ENCODE data around the gene OSBP2.

OSBP2 gene

DNA sequence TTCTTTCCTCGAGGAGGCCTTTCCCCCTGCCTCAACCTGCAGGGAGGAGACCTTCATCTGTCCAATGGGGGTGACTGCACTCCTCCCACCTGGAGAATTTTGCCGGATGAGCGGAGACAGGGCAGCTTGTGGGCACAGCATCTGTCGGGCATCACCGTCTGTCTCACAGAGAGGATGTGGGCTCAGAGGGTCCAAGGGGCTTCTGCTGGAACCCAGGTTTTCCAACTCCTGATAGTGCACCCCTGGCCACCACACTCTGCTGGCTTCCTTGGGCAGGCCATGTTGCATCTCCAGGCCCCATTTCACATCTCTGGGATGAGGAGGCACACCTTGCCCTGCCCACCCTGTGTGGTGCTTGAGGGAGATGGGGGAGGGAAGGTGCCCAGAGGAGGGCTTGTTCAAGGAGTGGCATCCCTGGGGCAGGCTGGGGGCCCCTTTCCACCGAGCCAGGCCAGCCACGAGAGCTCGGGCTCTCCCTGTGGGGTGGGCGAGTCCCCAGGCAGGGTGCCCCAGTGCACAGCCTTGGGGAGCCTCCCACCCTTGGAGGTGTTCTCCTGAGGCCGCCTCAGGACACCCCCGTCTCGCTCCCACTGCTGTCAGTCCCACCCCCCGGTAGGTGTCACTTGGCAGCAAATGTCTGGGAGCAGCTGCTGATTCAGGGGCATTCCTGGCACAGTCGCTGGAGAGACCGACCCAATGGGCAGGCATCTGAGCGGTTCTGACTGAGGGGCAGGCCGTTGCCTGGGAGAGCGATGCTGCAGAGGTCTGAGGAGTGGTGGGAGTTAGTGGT lies 189.7 kb downstream of the OSBP2 start:
- DNase-seq, result no peak

DNA sequence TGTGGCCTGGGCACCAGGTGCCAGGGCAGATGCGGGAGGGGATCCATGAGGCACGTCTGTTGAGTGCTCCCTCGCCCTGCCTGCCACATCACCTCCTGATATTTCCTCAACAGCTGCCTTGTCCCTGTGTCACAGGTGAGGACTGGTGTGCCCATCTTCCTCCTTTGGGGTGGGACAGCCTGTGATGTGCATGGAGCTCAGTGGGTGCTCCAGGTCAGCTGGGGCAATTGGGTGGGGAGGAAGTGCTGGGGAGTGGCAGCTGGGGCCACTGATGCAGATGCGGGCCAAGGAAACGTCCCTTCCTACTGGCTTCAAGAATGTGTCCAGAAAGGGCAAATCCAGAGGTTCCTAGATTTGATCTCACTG lies 190.3 kb downstream of the OSBP2 start:
- DNase-seq, result no peak

GRCh38 chr22:30885591-30885990 lies 190.9 kb downstream of the OSBP2 start:
- no peak for DNase-seq

GRCh38 chr22:30887453-30887852 lies 192.8 kb downstream of the OSBP2 start:
- no peak for DNase-seq

DNA sequence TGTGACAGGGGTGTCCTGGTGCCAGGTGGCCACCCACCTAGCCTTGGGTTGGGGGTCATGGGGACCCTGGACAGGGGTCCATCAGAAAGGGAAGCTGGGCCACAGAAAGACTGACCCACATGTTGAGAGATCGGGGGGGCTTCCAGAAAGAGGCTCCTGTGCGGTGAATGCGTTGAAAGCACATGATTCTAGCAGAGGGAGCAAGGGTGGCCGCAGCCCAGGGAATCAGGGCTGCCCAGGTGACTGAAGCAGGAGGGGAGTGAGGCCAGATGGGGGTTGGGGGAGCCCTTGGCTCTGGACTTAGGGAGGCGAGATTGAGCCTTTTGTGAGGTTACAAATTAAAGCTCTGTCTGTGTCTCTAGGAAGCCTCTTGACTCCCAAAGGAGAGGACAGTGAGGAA lies 193.2 kb downstream of the OSBP2 start:
- no peak for DNase-seq

DNA sequence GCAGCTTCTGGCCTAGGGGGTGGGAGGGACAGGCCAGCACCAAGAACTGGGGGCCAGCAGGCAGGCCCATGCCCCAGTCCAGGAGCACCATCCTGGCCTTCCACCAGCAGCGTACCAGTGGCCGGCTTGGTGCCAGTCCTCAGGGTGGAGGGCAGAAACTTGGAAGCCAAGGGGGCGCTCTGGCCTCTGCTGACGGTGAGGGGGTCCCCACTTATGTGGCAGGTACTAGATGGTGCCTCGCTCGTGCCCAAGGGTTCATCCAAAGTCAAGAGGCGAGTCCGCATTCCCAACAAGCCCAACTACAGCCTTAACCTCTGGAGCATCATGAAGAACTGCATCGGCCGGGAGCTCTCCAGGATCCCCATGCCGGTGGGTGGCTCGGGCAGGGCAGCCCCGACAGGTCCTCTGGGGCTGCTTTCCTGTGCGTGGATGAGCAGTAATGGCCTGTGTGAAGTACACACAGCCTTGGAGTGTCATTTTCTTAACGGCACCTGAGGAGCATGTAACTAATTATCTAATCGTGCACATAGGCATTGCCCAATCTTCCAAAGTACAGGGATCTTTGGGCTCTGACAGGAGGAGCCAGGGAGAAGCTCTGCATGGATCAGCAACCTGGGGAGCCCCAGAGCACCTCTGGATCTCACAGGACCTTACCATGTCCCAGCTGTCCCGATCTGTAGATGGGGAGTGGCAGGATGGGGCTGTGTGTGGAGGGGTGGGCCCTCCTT lies 194.8 kb downstream of the OSBP2 start:
- DNase-seq, result no peak

GRCh38 chr22:30889996-30890480 lies 195.4 kb downstream of the OSBP2 start:
- DNase-seq, result peak in 1 of 3 donors; percentile 4

DNA sequence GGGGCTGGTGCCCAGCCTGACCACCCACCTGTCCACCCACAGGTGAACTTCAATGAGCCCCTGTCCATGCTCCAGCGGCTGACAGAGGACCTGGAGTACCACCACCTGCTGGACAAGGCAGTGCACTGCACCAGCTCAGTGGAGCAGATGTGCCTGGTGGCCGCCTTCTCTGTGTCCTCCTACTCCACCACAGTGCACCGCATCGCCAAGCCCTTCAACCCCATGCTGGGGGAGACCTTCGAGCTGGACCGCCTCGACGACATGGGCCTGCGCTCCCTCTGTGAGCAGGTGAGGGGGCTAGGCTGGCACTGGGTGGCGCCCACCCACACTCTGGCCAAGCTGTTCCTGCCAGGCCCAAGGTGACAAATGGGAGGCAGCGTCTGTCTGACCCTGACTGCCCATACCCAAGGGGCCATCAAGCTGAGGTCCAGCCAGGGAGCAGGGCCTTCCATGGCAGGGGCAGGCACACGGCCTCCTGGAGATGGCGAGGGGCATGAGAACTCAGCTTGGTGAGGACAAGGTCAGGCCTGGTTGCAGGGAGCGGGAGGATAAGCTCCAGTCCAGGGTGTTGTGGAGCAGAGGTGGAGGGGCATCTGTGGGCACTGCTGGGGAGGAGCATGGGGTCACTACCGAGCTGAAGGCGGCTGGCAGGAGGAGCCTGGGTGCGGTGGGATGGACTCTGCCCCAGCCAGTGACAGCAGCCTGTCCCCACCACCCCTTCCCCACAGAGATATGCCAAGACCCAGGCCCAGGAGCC lies 196.2 kb downstream of the OSBP2 start:
- peak; percentile 39 to 47 (median 42) for DNase-seq

- DNase-seq, result no peak
These were observed 196.7 kb downstream of the OSBP2 start for GRCh38 chr22:30891443-30891755.

DNA sequence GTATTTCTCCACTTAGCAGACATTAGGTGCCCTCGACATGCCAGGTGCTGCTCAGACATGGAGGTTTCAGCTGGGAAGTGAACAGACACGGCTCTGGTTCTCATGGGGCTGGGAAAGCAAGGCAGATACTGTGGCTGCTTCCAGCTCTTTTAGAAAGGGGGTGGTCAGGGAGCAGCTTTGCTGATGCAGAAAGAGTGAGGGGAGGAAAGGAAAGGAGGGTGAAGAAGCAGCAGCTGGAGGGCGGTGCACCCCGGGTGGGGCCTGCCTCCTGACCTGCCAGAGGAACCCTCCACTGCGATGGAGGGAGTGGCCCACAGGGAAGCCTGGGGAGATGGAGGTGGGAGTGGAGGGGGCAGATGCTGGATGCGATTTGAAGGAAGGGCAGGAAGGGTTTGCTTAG lies 197.1 kb downstream of the OSBP2 start:
- DNase-seq, result no peak

- no peak for DNase-seq
These were observed 197.6 kb downstream of the OSBP2 start for GRCh38 chr22:30892286-30892685.

GRCh38 chr22:30892731-30893221 lies 198.1 kb downstream of the OSBP2 start:
- DNase-seq, result no peak

- DNase-seq, result no peak
These were observed 199.0 kb downstream of the OSBP2 start for GRCh38 chr22:30893434-30894370.

DNA sequence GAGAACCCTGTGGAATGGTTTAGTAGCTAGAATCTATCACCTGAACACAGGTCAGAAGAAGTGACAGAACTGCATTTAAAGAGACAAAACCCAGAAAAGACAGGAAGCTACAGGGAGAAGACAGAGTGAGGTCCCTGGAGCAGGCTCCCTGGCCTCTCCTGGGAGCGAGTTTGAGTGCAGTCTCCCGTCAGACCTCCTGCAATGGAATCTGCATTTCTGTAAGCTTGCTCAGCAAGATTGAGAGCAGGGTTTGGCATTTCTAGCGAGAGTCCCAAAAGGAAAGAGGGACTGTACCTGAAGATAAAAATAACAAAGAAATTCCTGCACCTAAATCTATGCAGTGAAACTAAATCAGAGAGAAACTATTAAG lies 199.7 kb downstream of the OSBP2 start:
- DNase-seq, result no peak

DNA sequence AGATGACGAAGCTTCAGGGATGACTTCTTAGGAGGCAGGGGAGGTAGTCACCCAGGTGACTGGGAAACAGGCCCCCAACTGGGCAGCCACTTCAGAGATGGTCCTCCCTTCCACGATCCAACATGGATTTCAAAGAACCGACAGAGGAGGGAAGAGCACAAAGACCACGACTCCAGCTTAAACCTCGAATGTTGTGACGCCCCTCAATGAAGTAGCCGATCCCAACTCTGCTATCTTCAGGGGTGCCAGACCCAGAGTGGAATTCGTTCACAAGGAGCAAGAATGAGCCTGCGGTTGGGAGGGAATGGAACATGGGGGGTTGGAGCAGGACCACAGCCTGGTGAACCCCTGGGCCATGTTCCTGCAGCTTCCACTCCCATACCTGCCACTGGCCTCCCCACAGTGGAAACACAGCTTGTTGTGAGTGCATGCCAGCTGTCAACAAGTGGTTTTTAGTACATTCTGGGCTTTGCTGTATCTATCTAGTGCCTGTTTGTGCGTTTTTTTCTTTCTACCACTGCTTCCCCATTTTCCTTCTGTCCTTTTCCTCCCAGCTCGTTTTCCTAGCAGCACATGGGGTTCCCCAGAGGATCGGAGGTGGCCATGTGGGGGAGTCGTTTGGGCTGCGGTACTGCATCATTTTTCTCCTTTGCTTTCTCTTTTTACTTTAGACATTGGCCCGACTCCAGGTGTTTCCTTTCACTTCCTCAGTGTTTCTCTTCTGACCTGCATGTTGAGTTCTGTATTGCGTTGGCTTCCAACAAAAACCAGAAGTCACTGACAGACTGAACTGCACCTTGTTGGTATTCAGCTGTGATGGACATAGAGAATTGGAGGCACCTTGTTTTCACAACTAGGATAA lies 208.1 kb downstream of the OSBP2 start:
- DNase-seq, result no peak

DNA sequence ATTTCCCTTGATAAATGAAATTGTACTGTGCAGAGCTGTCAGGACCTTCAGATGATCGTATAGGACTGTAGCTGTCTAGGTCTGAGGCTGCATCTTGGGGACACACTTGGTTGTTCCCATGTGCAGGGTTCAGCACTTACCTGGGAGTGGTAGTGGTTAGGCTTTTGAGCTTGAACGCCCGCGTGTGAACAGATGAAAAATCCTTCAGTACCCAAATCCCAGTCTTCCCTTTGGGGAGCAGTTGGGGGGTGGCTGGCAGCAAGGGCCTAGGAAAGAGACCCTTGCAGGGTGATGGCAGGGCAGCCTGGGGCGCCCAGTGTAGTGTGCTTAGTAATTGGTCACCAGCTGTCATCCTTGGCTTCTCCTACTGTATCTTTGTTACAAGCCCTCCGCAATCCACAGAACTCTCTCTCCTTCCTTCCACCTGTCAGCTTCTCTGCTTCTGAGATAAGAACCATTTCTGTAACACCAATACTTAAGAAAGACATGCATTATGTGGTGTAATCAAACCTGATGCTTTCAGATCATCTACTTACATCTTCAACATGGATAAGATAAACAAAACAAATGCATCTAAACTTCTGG lies 209.3 kb downstream of the OSBP2 start:
- no peak for DNase-seq

- no peak for DNase-seq
These were observed 211.1 kb downstream of the OSBP2 start for GRCh38 chr22:30905696-30906341.

DNA sequence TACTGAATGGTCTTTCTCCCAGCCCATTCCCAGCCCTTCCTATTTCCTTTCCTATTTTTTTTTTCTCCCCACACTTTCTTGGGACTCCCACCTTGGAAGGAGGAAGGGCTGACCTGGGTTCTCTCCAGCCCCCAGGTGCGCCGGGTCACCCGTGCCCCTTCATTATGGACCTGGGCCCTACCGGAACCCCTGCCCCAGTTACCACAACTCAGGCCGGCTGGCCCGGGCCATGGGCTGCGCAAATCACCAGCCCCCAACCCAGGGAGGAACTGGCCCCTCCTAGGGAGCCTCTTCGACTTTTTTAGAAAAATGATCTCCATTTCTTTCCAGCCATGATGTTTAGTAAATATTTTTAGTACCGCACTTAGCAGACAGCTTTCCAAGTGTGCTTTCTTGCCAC lies 211.7 kb downstream of the OSBP2 start:
- no peak for DNase-seq

DNA sequence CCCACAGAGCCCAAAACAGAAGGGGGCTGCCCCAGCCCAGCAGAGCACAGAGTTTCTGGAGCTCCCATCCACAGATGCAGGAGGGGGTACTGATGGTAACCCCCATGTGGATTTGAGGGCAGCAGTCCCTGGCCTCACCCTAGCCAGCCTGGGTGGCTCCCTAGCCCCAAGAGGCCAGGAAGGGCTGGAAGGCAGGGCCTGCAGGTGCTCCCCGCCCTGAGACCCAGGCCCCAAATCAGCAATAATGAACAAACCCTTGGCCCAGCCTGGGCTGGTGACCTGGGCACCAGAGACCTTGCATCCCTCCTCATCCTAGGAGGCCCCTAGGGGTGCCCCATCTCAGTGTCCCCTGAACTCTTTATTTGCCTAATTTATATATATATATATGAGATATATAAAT lies 212.3 kb downstream of the OSBP2 start:
- DNase-seq, result no peak

DNA sequence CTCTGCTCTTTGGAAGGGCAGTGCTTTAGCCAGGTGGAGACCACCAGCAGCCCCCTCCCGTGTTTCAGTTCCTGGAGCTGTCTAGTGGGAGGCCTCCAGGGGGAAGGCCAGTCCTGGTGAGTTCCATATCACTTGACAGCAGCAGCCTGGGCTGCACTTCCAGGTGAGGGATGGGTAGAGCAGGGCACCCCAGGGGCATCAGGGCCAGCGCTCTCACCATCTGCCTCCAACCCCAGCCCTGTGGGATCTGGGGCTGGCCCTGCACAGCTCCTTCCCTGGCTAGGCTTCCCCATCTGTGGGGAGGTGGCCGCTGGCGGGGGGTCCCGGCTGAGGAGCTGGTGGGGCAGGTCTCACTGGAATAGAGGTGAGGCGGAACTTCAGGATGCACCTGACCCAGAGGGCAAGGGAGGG lies 213.4 kb downstream of the OSBP2 start:
- no peak for DNase-seq

- DNase-seq, result no peak
These were observed 214.6 kb downstream of the OSBP2 start for GRCh38 chr22:30909306-30909705.
